Nephron (organoid): Measurements from ENCODE around the gene NR2E1.

Source experiments
- H3K27ac Mint-ChIP-seq, 3 experiments: 2 replicates each; pipeline ENCODE4 v1.8.0; 2020; ENCODE audit warnings: mixed read lengths in 3 of 3, mild to moderate bottlenecking in 2 of 3, moderate library complexity in 1 of 3
- H3K27me3 Mint-ChIP-seq: 2 replicates; pipeline ENCODE4 v1.8.0; 2021; ENCODE audit warnings: low read depth, mild to moderate bottlenecking, moderate library complexity, mixed read lengths
- H3K36me3 Mint-ChIP-seq: 2 replicates; pipeline ENCODE4 v1.8.0; 2020; ENCODE audit warnings: low read depth, mixed read lengths
- H3K4me1 Mint-ChIP-seq: 2 replicates; pipeline ENCODE4 v1.8.0; 2020; ENCODE audit warnings: mixed read lengths
- H3K4me3 Mint-ChIP-seq, 3 experiments: 2 replicates each; pipeline ENCODE4 v1.8.0; 2020; ENCODE audit warnings: mild to moderate bottlenecking in 3 of 3, mixed read lengths in 3 of 3, moderate library complexity in 2 of 3
- H3K9me3 Mint-ChIP-seq: 2 replicates; pipeline ENCODE4 v1.8.0; 2020; ENCODE audit warnings: mixed read lengths
- TF ChIP-seq, protein P1 (sequence below), 3 experiments: fragments of 200-600 bp; sonication (generic); IDR thresholded peaks; one replicate each; pipeline ENCODE4 v1.5.0; 2021; ENCODE audit warnings: antibody characterized with exemption in 3 of 3; ENCODE audit not compliant: unreplicated experiment in 3 of 3

Gene NR2E1

DNA sequence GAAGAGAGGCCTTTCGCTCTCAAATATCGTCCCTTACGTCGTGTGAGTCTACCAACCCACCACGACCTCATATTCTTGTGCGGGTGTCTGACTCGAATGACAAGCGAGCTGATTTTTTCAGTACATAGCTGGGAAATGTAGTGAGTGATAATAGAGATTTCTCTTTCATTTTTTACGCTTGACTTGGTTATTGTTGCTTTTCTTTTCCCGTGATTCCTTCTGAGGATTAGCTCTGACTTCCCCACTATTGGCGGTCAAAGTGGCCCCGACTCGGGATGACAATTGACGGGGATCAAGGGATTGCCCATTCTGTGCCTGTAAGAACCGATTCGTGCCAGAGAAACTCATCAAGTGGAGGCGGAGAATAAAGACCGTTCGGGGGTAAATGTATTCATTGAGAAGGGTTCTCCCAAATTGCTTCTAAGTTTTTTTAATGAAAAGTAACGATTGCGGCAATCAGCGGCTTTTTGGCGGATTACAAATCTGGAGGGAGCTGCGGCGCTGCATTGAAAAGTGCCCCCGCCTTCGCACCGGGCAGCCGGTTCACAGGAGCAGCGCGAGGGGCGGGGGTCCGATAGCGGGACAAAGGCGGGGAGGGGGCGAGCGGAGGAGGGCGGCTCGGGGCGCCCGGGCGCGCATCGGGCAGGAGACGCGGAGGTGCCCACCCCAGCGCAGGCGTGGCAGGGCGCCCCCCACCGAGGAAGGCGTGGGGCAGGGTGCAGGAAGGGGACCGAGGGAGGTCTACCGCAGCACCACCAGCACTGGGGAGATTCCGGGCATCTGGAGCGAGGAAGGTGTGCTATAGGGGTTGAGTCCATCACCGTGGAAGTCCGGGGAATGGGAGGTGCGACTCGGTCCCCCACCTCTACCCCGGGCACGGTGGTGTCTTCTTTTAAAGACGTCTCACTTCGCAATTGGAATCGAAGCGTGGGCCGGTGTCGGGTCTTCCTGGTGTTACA is 46.7 kb upstream of the NR2E1 start:
- Mint-ChIP-seq H3K36me3 (no peaks in the 10 kb centered on the region), H3K4me1 (peaks cover 38% of the 10 kb centered on the region), H3K9me3 (peaks cover 6% of the 10 kb centered on the region), H3K27ac (no peak overlapping the region), H3K4me3 (peak overlapping the region; percentile 74 to 87 (median 87)), H3K27me3 (peaks cover 100% of the 10 kb centered on the region)
- TF ChIP-seq, protein P1, sequence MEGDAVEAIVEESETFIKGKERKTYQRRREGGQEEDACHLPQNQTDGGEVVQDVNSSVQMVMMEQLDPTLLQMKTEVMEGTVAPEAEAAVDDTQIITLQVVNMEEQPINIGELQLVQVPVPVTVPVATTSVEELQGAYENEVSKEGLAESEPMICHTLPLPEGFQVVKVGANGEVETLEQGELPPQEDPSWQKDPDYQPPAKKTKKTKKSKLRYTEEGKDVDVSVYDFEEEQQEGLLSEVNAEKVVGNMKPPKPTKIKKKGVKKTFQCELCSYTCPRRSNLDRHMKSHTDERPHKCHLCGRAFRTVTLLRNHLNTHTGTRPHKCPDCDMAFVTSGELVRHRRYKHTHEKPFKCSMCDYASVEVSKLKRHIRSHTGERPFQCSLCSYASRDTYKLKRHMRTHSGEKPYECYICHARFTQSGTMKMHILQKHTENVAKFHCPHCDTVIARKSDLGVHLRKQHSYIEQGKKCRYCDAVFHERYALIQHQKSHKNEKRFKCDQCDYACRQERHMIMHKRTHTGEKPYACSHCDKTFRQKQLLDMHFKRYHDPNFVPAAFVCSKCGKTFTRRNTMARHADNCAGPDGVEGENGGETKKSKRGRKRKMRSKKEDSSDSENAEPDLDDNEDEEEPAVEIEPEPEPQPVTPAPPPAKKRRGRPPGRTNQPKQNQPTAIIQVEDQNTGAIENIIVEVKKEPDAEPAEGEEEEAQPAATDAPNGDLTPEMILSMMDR (IDR thresholded peaks at IDR 0.05; ENCODE audit: unreplicated experiment in 3 of 3), result no peak

DNA sequence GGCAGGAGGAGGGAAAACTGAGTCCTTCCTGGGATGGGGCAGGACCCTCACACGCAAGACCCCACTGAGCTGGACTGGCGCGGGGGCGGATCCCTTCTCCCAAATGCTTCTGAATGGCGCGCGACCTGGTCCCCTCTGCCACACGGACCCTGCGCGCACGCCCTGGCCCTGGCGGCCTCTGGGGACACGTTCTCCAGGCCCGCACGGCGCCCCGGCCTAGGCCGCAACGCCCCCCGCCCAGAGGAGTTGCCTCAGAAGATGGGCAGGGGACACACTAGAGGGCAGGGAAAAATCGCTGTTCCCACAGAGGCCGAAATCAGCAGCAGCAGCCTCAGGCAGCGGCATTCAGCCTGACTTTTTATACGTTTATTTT is 46.1 kb upstream of the NR2E1 start:
- Mint-ChIP-seq H3K27me3 (peaks cover 100% of the 10 kb centered on the region), H3K27ac (no peak overlapping the region), H3K36me3 (no peaks in the 10 kb centered on the region), H3K9me3 (peaks cover 6% of the 10 kb centered on the region), H3K4me3 (peak overlapping the region in 2 of 3 experiments; percentile 51 to 52), H3K4me1 (peaks cover 31% of the 10 kb centered on the region)
- TF ChIP-seq, protein P1 (IDR thresholded peaks at IDR 0.05; ENCODE audit: unreplicated experiment in 3 of 3), result no peak

DNA sequence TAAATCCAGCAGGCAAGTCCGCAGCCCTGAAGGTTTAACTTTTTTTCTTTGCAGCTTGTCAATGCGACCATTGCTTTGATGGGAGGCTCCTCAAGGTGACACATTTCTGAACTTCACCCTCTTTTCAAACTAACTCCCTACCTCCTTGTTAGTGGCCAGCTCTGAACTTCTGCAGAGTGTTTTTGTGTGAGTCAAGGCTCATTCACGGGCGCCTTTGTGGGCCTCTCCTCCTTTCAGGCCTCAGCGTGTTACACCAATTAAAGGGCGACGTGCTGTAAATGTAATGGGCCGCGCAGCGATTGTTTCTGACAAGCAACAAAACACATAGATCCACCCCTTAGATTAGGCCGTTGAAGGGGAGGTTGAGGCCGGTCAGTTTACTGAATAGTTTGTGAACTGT is 45.5 kb upstream of the NR2E1 start:
- Mint-ChIP-seq H3K4me1 (peaks cover 26% of the 10 kb centered on the region), H3K27ac (no peak overlapping the region), H3K36me3 (no peaks in the 10 kb centered on the region), H3K27me3 (peaks cover 100% of the 10 kb centered on the region), H3K9me3 (peaks cover 3% of the 10 kb centered on the region), H3K4me3 (peak overlapping the region; percentile 41 to 69 (median 65))
- TF ChIP-seq, protein P1 (IDR thresholded peaks at IDR 0.05; ENCODE audit: unreplicated experiment in 3 of 3), result no peak

DNA sequence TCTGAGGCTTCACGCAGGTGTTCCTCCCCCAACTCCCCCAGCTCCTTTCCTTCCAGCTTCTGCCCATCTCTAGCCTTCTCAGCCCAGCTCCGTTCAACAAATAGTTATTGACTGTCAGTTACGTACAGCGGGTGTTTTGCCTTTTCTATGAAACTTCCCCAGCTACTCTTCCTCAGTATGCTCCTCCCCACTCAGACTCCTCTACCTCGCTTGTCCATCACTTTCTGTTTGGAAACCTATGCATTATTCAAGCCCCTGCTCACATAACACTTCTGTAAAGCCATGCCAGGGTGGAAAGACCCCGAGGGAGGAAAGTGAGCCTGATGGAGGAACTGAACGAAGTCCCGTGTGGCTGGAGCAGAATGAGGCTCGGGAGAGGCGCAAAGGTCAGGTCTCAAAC is 44.2 kb upstream of the NR2E1 start:
- TF ChIP-seq, protein P1 (IDR thresholded peaks at IDR 0.05; ENCODE audit: unreplicated experiment in 3 of 3), result no peak
- Mint-ChIP-seq H3K4me1 (peaks cover 15% of the 10 kb centered on the region), H3K36me3 (no peaks in the 10 kb centered on the region), H3K4me3 (peak overlapping the region in 2 of 3 experiments; percentile 21 to 23), H3K9me3 (peaks cover 3% of the 10 kb centered on the region), H3K27me3 (peaks cover 100% of the 10 kb centered on the region), H3K27ac (no peak overlapping the region)

DNA sequence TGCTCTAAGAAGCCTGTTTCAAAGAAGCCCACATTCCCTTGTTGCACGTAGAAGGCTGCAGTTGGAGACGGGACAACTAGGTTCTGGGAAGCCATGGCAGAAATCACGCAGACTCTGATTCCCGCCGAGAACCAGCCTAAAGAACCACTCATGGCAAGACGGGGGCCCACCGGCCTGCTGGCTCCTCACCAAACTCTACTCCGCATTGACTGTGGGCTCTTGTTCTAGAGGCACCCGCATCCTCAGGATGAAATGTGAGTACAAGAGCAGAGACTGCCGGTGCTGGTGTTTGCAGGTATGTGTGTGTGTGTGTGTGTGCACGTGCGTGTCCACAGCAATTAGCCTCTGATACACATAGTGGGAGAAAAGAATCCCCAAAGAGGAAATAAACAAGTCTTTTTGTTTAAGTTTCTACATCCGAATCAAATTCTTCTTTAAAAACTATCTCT is 42.3 kb upstream of the NR2E1 start:
- peaks cover 7% of the 10 kb centered on the region for H3K4me1 Mint-ChIP-seq
- TF ChIP-seq, protein P1 (IDR thresholded peaks at IDR 0.05; ENCODE audit: unreplicated experiment in 3 of 3), result no peak
- H3K27ac Mint-ChIP-seq, result no peak overlapping the region
- H3K9me3 Mint-ChIP-seq, result peaks cover 3% of the 10 kb centered on the region
- H3K4me3 Mint-ChIP-seq, result no peak overlapping the region
- H3K27me3 Mint-ChIP-seq, result peaks cover 100% of the 10 kb centered on the region
- H3K36me3 Mint-ChIP-seq, result no peaks in the 10 kb centered on the region
